SU-DHL-6 (cell line): ENCODE data around the gene MAP7.

Source experiments
- H2AFZ ChIP-seq: fragments of 200-600 bp; sonication (generic); 2 replicates; pipeline ENCODE4 v1.6.1; 2014; ENCODE audit warnings: low read depth, mild to moderate bottlenecking, moderate library complexity, mixed read lengths, antibody characterized with exemption, low read length; ENCODE audit not compliant: severe bottlenecking
- H3F3A ChIP-seq: fragments of 200-600 bp; shearing (Covaris generic); 2 replicates; pipeline ENCODE4 v1.6.0; 2016; ENCODE audit warnings: antibody characterized with exemption, mild to moderate bottlenecking; ENCODE audit not compliant: insufficient read depth
- H3K27ac ChIP-seq: fragments of 200-600 bp; sonication (generic); 2 replicates; pipeline ENCODE4 v1.5.1; 2016; ENCODE audit warnings: low read depth, mild to moderate bottlenecking, low read length, moderate library complexity, mixed read lengths
- H3K27me3 ChIP-seq: fragments of 200-600 bp; sonication (generic), shearing (Covaris generic); 2 replicates; pipeline ENCODE4 v1.6.0; 2014; ENCODE audit warnings: mild to moderate bottlenecking, low read length
- H3K36me3 ChIP-seq: fragments of 200-600 bp; sonication (generic); 2 replicates; pipeline ENCODE4 v1.6.1; 2014; ENCODE audit warnings: mild to moderate bottlenecking, low read length, mixed read lengths
- H3K4me2 ChIP-seq: fragments of 300-600, 200-600 bp; shearing (Covaris generic), sonication (generic); 2 replicates; pipeline ENCODE4 v1.6.0; 2014; ENCODE audit warnings: low read length, low read depth, mild to moderate bottlenecking; ENCODE audit not compliant: poor library complexity, severe bottlenecking
- H3K4me3 ChIP-seq: fragments of 200-600 bp; sonication (generic); 2 replicates; pipeline ENCODE4 v1.5.1; 2014; ENCODE audit warnings: antibody characterized with exemption, low read length, mild to moderate bottlenecking, mixed read lengths; ENCODE audit not compliant: insufficient read depth, poor library complexity, severe bottlenecking
- H3K79me2 ChIP-seq: fragments of 200-600 bp; sonication (generic); 2 replicates; pipeline ENCODE4 v1.6.1; 2014; ENCODE audit warnings: mild to moderate bottlenecking, low read length, moderate library complexity; ENCODE audit not compliant: insufficient read depth
- H3K9ac ChIP-seq: fragments of 200-600 bp; sonication (generic); 2 replicates; pipeline ENCODE4 v1.7.0; 2014; ENCODE audit warnings: mild to moderate bottlenecking, low read length
- H3K9me2 ChIP-seq: fragments of 200-600 bp; sonication (generic); replicated peaks from 2 replicates; pipeline ENCODE4 v1.6.1; 2014; ENCODE audit warnings: low read length; ENCODE audit not compliant: insufficient read depth
- H3K9me3 ChIP-seq: fragments of 200-600 bp; sonication (generic); 2 replicates; pipeline ENCODE4 v1.6.1; 2014; ENCODE audit warnings: low read length, mixed read lengths; ENCODE audit not compliant: insufficient read depth
- H4K20me1 ChIP-seq: fragments of 200-600 bp; sonication (generic); 2 replicates; pipeline ENCODE4 v1.6.1; 2014; ENCODE audit warnings: low read depth, mild to moderate bottlenecking, antibody characterized with exemption, low read length, moderate library complexity, mixed read lengths
- EZH2phosphoT487 ChIP-seq: fragments of 200-600 bp; sonication (generic), shearing (Covaris generic); conservative IDR thresholded peaks from 2 replicates; pipeline ENCODE4 v1.6.1; 2018; ENCODE audit warnings: mild to moderate bottlenecking, antibody characterized with exemption, low read length, moderate library complexity, mixed read lengths
- TF ChIP-seq, protein P1 (sequence below): fragments of 200-600 bp; sonication (generic); IDR thresholded peaks from one replicate; pipeline ENCODE4 v1.5.1; 2017; ENCODE audit warnings: antibody characterized with exemption, mild to moderate bottlenecking, low read length, moderate library complexity; ENCODE audit not compliant: insufficient read depth, poor library complexity, severe bottlenecking

Gene MAP7

DNA sequence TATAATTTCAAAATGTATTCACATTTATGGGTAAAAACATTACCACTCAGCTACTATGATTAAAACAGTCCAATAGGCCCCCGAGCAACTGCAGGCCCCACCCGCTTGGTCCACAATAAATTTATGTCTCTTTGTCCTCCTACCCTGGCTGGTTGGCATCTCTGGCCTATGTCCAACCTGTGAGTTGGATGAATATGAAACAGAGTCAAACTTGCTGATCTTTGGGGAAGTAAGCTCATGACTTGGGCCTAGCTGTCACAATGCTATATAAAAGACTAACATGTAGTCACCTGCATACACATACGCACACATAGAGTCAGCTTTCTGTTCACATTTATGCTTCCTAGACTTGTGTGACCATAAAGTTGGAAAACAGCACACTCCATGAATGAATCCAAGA is 20.5 kb downstream of the MAP7 start:
- no peak overlapping the region for H3K27ac ChIP-seq
- H3K9me2 ChIP-seq, result no peaks in the 10 kb centered on the region
- no peak overlapping the region for H3K4me3 ChIP-seq
- no peaks in the 10 kb centered on the region for H3K27me3 ChIP-seq
- no peaks in the 10 kb centered on the region for H3K79me2 ChIP-seq
- H3K4me2 ChIP-seq, result no peak overlapping the region
- H3F3A ChIP-seq, result no peaks in the 10 kb centered on the region
- no peak overlapping the region for H2AFZ ChIP-seq
- no peaks in the 10 kb centered on the region for H3K9me3 ChIP-seq
- H4K20me1 ChIP-seq, result no peaks in the 10 kb centered on the region
- H3K9ac ChIP-seq, result no peak overlapping the region
- no peaks in the 10 kb centered on the region for H3K36me3 ChIP-seq
- TF ChIP-seq, protein P1, sequence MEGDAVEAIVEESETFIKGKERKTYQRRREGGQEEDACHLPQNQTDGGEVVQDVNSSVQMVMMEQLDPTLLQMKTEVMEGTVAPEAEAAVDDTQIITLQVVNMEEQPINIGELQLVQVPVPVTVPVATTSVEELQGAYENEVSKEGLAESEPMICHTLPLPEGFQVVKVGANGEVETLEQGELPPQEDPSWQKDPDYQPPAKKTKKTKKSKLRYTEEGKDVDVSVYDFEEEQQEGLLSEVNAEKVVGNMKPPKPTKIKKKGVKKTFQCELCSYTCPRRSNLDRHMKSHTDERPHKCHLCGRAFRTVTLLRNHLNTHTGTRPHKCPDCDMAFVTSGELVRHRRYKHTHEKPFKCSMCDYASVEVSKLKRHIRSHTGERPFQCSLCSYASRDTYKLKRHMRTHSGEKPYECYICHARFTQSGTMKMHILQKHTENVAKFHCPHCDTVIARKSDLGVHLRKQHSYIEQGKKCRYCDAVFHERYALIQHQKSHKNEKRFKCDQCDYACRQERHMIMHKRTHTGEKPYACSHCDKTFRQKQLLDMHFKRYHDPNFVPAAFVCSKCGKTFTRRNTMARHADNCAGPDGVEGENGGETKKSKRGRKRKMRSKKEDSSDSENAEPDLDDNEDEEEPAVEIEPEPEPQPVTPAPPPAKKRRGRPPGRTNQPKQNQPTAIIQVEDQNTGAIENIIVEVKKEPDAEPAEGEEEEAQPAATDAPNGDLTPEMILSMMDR, result no peak
- no peak for TF ChIP-seq EZH2phosphoT487

DNA sequence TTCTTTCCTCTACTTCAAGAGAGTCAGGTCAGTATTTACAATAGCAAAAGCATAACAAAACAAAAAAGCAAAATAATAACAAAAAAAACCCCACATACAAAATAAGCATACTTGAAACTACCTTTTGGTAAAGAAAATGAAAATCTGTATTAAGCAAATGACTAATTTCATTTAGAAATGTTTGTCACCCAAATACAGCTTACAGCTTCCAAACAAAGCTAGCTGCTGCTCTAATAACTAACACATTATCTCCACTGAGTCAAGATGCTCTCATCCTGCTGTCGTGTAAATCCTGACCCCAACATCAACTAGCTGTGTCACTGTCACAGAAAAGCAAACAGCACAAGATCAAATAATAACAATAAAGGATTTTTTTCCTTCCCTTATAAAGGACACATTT is 21.7 kb downstream of the MAP7 start:
- H4K20me1 ChIP-seq, result no peaks in the 10 kb centered on the region
- no peaks in the 10 kb centered on the region for H3K9me2 ChIP-seq
- H3K27me3 ChIP-seq, result no peaks in the 10 kb centered on the region
- no peaks in the 10 kb centered on the region for H3F3A ChIP-seq
- no peak overlapping the region for H3K27ac ChIP-seq
- no peaks in the 10 kb centered on the region for H3K36me3 ChIP-seq
- no peak overlapping the region for H3K4me3 ChIP-seq
- H3K79me2 ChIP-seq, result no peaks in the 10 kb centered on the region
- H3K9me3 ChIP-seq, result no peaks in the 10 kb centered on the region
- no peak overlapping the region for H2AFZ ChIP-seq
- TF ChIP-seq EZH2phosphoT487, result no peak
- TF ChIP-seq, protein P1, result no peak
- H3K9ac ChIP-seq, result no peak overlapping the region
- no peak overlapping the region for H3K4me2 ChIP-seq

DNA sequence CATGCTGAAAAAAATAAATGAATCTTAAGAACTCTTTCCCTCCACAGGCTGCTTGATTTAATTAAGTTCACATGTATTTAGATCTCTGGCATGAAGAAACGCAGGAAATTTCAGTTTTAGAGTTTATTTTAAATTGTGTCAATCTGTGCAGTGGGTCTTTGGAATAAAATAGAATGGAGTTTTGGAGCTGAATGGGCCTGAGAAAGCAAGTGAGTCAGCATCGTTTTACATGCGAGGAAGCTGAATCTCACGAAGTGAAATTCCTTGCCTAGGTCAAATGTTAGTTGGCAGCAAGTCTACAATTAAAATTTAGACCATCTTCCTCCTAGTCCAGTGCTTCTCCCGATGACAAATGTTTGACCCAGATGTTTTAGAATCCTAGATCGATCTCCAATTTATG is 22.4 kb downstream of the MAP7 start:
- no peak overlapping the region for H3K27ac ChIP-seq
- H3K9me3 ChIP-seq, result no peaks in the 10 kb centered on the region
- H3K27me3 ChIP-seq, result no peaks in the 10 kb centered on the region
- H2AFZ ChIP-seq, result no peak overlapping the region
- no peak for TF ChIP-seq EZH2phosphoT487
- TF ChIP-seq, protein P1, result no peak
- H3K4me2 ChIP-seq, result no peak overlapping the region
- H3K36me3 ChIP-seq, result no peaks in the 10 kb centered on the region
- H3K79me2 ChIP-seq, result no peaks in the 10 kb centered on the region
- H4K20me1 ChIP-seq, result no peaks in the 10 kb centered on the region
- H3K9me2 ChIP-seq, result no peaks in the 10 kb centered on the region
- no peak overlapping the region for H3K4me3 ChIP-seq
- H3K9ac ChIP-seq, result no peak overlapping the region
- no peaks in the 10 kb centered on the region for H3F3A ChIP-seq
